Fibroblast of skin of left quadriceps (primary cell): ENCODE data around the gene CDCP1.
A peak's percentile ranks its signal among the peaks of the same experiment; 100 is the strongest.
"Not testable (repeated sequence)": the region's sequence is repeated elsewhere in the genome, so short reads cannot be mapped to it uniquely, and the experiment has no call there.

Source experiments
- DNase-seq, 2 experiments: peaks; one replicate each; pipeline ENCODE4 v3.0.0-alpha.2; 2013; ENCODE audit warnings: low read depth in 2 of 2

The CDCP1 gene

GRCh38 chr3:45056608-45057301 is 89.4 kb downstream of the CDCP1 start:
- DNase-seq, result no peak

GRCh38 chr3:45055411-45056143 is 90.6 kb downstream of the CDCP1 start:
- DNase-seq, result peak; percentile 58 to 64

GRCh38 chr3:45055032-45055410 is 91.2 kb downstream of the CDCP1 start:
- peak; percentile 58 to 62 for DNase-seq

- peak; percentile 60 to 68 for DNase-seq
Observed at GRCh38 chr3:45054196-45054857, 91.9 kb downstream of the CDCP1 start.

GRCh38 chr3:45053805-45054195 is 92.4 kb downstream of the CDCP1 start:
- not testable (repeated sequence) for DNase-seq

GRCh38 chr3:45051685-45052084 is 94.5 kb downstream of the CDCP1 start:
- no peak for DNase-seq

- no peak for DNase-seq
Observed at GRCh38 chr3:45049807-45050206, 96.4 kb downstream of the CDCP1 start.

- DNase-seq, result no peak
Observed at GRCh38 chr3:45048244-45048643, 97.9 kb downstream of the CDCP1 start.

- peak; percentile 84 to 85 for DNase-seq
Observed at GRCh38 chr3:45043728-45044299, 102.4 kb downstream of the CDCP1 start.

GRCh38 chr3:45042162-45042561 is 104.0 kb downstream of the CDCP1 start:
- no peak for DNase-seq

- no peak for DNase-seq
Observed at GRCh38 chr3:45041666-45042065, 104.5 kb downstream of the CDCP1 start.

GRCh38 chr3:45037720-45038455 is 108.3 kb downstream of the CDCP1 start:
- DNase-seq, result peak; percentile 85 to 86

GRCh38 chr3:45035441-45036301 is 110.5 kb downstream of the CDCP1 start:
- DNase-seq, result no peak

GRCh38 chr3:45034612-45035252 is 111.4 kb downstream of the CDCP1 start:
- no peak for DNase-seq

- no peak for DNase-seq
Observed at GRCh38 chr3:45033791-45034190, 112.4 kb downstream of the CDCP1 start.
